GM23338 (cell line): Measurements from ENCODE around the gene ADIPOR1. TPM values are rescaled to one million over a fixed set of nuclear protein-coding genes. Genes with fewer than 3 reads are reported as not detected.

Experiments used
- ATAC-seq: fragments of 200-7000 bp; cut with Tn5 transposase; 3 replicates; pipeline ENCODE4 v1.9.1; 2020
- DNase-seq: peaks from one replicate; pipeline ENCODE4 v3.0.0-alpha.2; 2015; ENCODE audit warnings: low spot score
- H2AFZ ChIP-seq: fragments of 200-600 bp; sonication (generic); 2 replicates; pipeline ENCODE4 v1.8.0; 2016; ENCODE audit warnings: antibody characterized with exemption, mild to moderate bottlenecking, moderate library complexity
- H3F3A ChIP-seq: fragments of 200-600 bp; sonication (generic); replicated peaks from 2 replicates; pipeline ENCODE4 v1.8.0; 2017; ENCODE audit warnings: antibody characterized with exemption, mixed run types, low read depth
- H3K27ac ChIP-seq: fragments of 200-600 bp; sonication (generic); 2 replicates; pipeline ENCODE4 v1.6.1; 2016; ENCODE audit warnings: low read depth
- H3K27me3 ChIP-seq: fragments of 200-600 bp; sonication (generic); 2 replicates; pipeline ENCODE4 v1.8.0; 2016; ENCODE audit warnings: mild to moderate bottlenecking, mixed run types, moderate library complexity; ENCODE audit not compliant: insufficient read depth
- H3K36me3 ChIP-seq: fragments of 200-600 bp; sonication (generic); 2 replicates; pipeline ENCODE4 v1.8.0; 2016; ENCODE audit warnings: mild to moderate bottlenecking; ENCODE audit not compliant: insufficient read depth
- H3K4me1 ChIP-seq: fragments of 200-600 bp; sonication (generic); 2 replicates; pipeline ENCODE4 v1.8.0; 2016; ENCODE audit warnings: mild to moderate bottlenecking, moderate library complexity; ENCODE audit not compliant: insufficient read depth
- H3K4me2 ChIP-seq: fragments of 200-600 bp; sonication (generic); 2 replicates; pipeline ENCODE4 v1.7.1; 2017; ENCODE audit warnings: mixed run types
- H3K4me3 ChIP-seq: fragments of 200-600 bp; sonication (generic); 2 replicates; pipeline ENCODE4 v1.6.1; 2016; ENCODE audit warnings: mixed run types
- H3K79me2 ChIP-seq: fragments of 200-600 bp; sonication (generic); replicated peaks from 2 replicates; pipeline ENCODE4 v1.8.0; 2017; ENCODE audit warnings: mild to moderate bottlenecking; ENCODE audit not compliant: insufficient read depth
- H3K9me2 ChIP-seq: fragments of 200-600 bp; sonication (generic); 2 replicates; pipeline ENCODE4 v1.8.0; 2017; ENCODE audit not compliant: insufficient read depth
- H4K20me1 ChIP-seq: fragments of 200-600 bp; sonication (generic); replicated peaks from 2 replicates; pipeline ENCODE4 v1.8.0; 2017; ENCODE audit warnings: mild to moderate bottlenecking; ENCODE audit not compliant: insufficient read depth
- H3K27ac Mint-ChIP-seq: 2 replicates; pipeline ENCODE4 v1.8.0; 2020; ENCODE audit warnings: inconsistent platforms, mild to moderate bottlenecking, moderate library complexity, mixed read lengths
- H3K27me3 Mint-ChIP-seq: 3 replicates; pipeline ENCODE4 v1.8.0; 2022; ENCODE audit warnings: low read depth, mild to moderate bottlenecking, moderate library complexity, mixed read lengths, inconsistent platforms; ENCODE audit not compliant: insufficient read depth, poor library complexity
- H3K36me3 Mint-ChIP-seq: 3 replicates; pipeline ENCODE4 v1.8.0; 2021; ENCODE audit warnings: low read depth, mild to moderate bottlenecking, inconsistent platforms, moderate library complexity, mixed read lengths
- H3K4me1 Mint-ChIP-seq: 3 replicates; pipeline ENCODE4 v1.8.0; 2020; ENCODE audit warnings: mild to moderate bottlenecking, inconsistent platforms, mixed read lengths
- H3K4me3 Mint-ChIP-seq: 3 replicates; pipeline ENCODE4 v1.8.0; 2021; ENCODE audit warnings: moderate library complexity, mild to moderate bottlenecking, inconsistent platforms, mixed read lengths
- H3K9me3 Mint-ChIP-seq: 3 replicates; pipeline ENCODE4 v1.8.0; 2020; ENCODE audit warnings: moderate library complexity, mild to moderate bottlenecking, inconsistent platforms, mixed read lengths
- CREB1 ChIP-seq: fragments of 250-450 bp; sonication (Bioruptor Pico); IDR thresholded peaks from 2 replicates; pipeline ENCODE4 v1.5.0; 2020; ENCODE audit warnings: low read depth, mild to moderate bottlenecking, moderate library complexity
- EZH2 ChIP-seq: fragments of 200-600 bp; sonication (generic); IDR thresholded peaks from one replicate; pipeline ENCODE4 v1.8.0; 2017; ENCODE audit warnings: antibody characterized with exemption, mild to moderate bottlenecking, low read depth; ENCODE audit not compliant: unreplicated experiment
- EZH2phosphoT487 ChIP-seq: fragments of 200-600 bp; sonication (generic); IDR thresholded peaks from one replicate; pipeline ENCODE4 v1.8.1; 2018; ENCODE audit warnings: antibody characterized with exemption; ENCODE audit not compliant: unreplicated experiment
- NANOG ChIP-seq: IDR thresholded peaks from 2 replicates; pipeline ENCODE4 v1.6.1; 2016; ENCODE audit warnings: antibody characterized with exemption, borderline replicate concordance
- POLR2AphosphoS5 ChIP-seq: IDR thresholded peaks from 2 replicates; pipeline ENCODE4 v1.6.1; 2016; ENCODE audit warnings: antibody characterized with exemption, low read depth
- STAT1 ChIP-seq: IDR thresholded peaks from one replicate; pipeline ENCODE4 v1.6.1; 2016; ENCODE audit warnings: antibody characterized with exemption; ENCODE audit not compliant: unreplicated experiment
- ZNF114 ChIP-seq: fragments of 250-450 bp; sonication (Bioruptor Pico); IDR thresholded peaks from 2 replicates; pipeline ENCODE4 v1.5.0; 2020; ENCODE audit warnings: mild to moderate bottlenecking, moderate library complexity
- ZNF331 ChIP-seq: fragments of 250-450 bp; sonication (Bioruptor Pico); IDR thresholded peaks from 2 replicates; pipeline ENCODE4 v1.5.0; 2020; ENCODE audit warnings: low read depth, mild to moderate bottlenecking, moderate library complexity
- polyA plus RNA-seq: library from polyadenylated mRNA; unstranded; fragments of >200 nt; fragmentation: Nextera tagmentation; extraction: Ambion mirVana; gene quantifications from 2 replicates; pipeline ENCODE4 v1.2.1, GENCODE V29; 2016
- total RNA-seq: library from RNA; depleted of rRNA; stranded (reverse); fragments of >200 nt; shearing (Covaris generic); gene quantifications from 2 replicates; pipeline ENCODE4 v1.2.3, GENCODE V29; 2014
- TF ChIP-seq, protein P1 (sequence below): IDR thresholded peaks from 2 replicates; pipeline ENCODE4 v1.6.1; 2016; ENCODE audit warnings: antibody characterized with exemption
- TF ChIP-seq, protein P2 (sequence below), 2 experiments: fragments of 200-600 bp in 1 of 2; sonication (generic) in 1 of 2; conservative IDR thresholded peaks; 2 replicates each; pipeline versions ENCODE4 v1.5.1 to v1.6.1; 2016 to 2017; ENCODE audit warnings: antibody characterized with exemption in 2 of 2, low read depth in 2 of 2, mild to moderate bottlenecking in 2 of 2, moderate library complexity in 1 of 2
- TF ChIP-seq, protein P3 (sequence below): IDR thresholded peaks from one replicate; pipeline ENCODE4 v1.6.1; 2018; ENCODE audit warnings: antibody characterized with exemption; ENCODE audit not compliant: unreplicated experiment

The ADIPOR1 gene
- total and polyA plus RNA-seq, 2 experiments from 2014 or later, result 47.2 to 59.1 TPM

DNA sequence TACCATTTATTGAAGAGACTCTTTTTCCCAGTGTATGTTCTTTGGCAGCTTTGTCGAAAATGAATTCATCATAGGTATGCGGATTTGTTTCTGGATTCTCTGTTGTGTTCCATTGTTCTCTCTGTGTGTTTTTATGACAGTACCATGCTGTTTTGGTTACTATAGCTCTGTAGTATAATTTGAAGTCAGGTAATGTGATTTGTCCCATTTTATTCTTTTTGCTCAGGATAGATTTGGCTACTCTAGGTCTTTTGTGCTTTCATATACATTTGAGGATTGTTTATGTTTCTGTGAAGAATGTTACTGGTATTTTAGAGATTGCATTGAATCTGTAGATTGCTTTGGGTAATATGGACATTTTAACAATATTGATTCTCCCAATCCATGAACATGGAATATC, 25.6 kb downstream of the ADIPOR1 start (continued):
- TF ChIP-seq EZH2 (no peak), STAT1 (no peak), CREB1 (CRISPR knock-in tag) (no peak), POLR2AphosphoS5 (no peak)
- TF ChIP-seq, protein P1, sequence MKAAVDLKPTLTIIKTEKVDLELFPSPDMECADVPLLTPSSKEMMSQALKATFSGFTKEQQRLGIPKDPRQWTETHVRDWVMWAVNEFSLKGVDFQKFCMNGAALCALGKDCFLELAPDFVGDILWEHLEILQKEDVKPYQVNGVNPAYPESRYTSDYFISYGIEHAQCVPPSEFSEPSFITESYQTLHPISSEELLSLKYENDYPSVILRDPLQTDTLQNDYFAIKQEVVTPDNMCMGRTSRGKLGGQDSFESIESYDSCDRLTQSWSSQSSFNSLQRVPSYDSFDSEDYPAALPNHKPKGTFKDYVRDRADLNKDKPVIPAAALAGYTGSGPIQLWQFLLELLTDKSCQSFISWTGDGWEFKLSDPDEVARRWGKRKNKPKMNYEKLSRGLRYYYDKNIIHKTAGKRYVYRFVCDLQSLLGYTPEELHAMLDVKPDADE, result no peak
- TF ChIP-seq, protein P2, sequence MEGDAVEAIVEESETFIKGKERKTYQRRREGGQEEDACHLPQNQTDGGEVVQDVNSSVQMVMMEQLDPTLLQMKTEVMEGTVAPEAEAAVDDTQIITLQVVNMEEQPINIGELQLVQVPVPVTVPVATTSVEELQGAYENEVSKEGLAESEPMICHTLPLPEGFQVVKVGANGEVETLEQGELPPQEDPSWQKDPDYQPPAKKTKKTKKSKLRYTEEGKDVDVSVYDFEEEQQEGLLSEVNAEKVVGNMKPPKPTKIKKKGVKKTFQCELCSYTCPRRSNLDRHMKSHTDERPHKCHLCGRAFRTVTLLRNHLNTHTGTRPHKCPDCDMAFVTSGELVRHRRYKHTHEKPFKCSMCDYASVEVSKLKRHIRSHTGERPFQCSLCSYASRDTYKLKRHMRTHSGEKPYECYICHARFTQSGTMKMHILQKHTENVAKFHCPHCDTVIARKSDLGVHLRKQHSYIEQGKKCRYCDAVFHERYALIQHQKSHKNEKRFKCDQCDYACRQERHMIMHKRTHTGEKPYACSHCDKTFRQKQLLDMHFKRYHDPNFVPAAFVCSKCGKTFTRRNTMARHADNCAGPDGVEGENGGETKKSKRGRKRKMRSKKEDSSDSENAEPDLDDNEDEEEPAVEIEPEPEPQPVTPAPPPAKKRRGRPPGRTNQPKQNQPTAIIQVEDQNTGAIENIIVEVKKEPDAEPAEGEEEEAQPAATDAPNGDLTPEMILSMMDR (conservative IDR thresholded peaks at IDR 0.05; ENCODE audit: low read depth in 2 of 2), result no peak

DNA sequence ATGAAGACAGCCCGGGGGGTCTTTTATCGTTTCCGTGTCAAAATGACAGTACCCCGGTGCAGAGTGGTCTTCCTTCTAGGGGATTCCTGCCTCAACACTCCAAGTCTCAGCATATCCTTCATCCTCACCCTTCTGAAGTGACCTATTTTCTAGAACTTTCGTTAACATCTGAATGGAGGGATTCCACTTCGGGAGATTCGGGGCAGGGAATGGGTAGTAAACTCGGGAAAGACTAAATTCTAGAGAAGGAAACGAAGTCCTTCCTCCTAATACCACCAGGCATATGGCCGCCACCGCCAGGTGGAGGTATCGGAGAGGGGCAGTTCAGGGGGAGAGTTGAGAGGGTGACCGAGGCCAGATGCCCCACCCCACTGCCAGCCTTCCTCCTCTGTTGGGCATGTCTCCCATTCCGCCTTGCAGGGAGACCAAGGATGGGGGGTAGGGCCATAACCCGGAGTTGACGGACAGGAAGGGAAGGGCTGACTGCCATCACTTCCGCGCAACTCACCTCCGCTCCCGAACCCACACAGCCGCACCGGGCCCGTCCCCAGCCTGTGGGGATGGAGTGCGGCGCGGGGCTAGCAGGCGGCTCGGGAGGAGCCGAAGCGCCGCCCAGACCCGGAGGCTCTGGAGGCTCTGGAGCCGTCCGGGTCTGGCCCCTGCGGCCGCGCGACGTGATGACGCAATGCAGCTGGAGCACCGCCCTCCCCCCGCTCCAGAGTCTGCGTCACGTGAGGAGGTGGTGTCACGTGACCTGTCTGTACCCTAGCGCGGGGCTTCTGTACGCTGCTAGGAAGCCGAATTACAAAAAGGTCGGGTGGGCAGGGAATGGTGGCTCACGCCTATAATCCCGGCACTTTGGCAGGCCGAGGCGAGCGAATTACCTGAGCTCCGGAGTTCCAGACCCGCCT, 31.3 kb downstream of the ADIPOR1 start, which contains the start of gene KLHL12:
TSS of gene KLHL12 (minus strand) at position 654 of the 911 bp plus-strand sequence. CDS start 2,072 bp downstream, outside the sequence.
- Histone ChIP-seq H3K36me3 (peaks cover 6% of the 10 kb centered on the region; the same call in 1 of the 2 replicates), H3K9me2 (no peaks in the 10 kb centered on the region), H3K4me1 (0 out of 2 replicates have a peak, but pooled peaks cover 3% of the 10 kb centered on the region), H3K4me3 (peak within 1 kb of the TSS; percentile 71), H3K79me2 (peaks cover 17% of the 10 kb centered on the region), H3K27ac (peak within 1 kb of the TSS; percentile 98), H3K27me3 (no peaks in the 10 kb centered on the region), H3F3A (peaks cover 7% of the 10 kb centered on the region; the same call in 1 of the 2 replicates), H4K20me1 (0 out of 2 replicates have a peak, but pooled peaks cover 3% of the 10 kb centered on the region), H3K4me2 (peak within 1 kb of the TSS; percentile 82), H2AFZ (peak within 1 kb of the TSS; percentile 64)
- H3K4me3 Mint-ChIP-seq, result peak within 1 kb of the TSS; percentile 88
- H3K4me1 Mint-ChIP-seq, result peaks cover 3% of the 10 kb centered on the region; the same call in 2 of the 3 replicates
- H3K36me3 Mint-ChIP-seq, result peaks cover 4% of the 10 kb centered on the region; the same call in 2 of the 3 replicates
- DNase-seq (peak; percentile 99), ATAC-seq (peak; percentile 98)
- H3K27me3 Mint-ChIP-seq, result peaks cover 5% of the 10 kb centered on the region
- no peaks in the 10 kb centered on the region for H3K9me3 Mint-ChIP-seq
- H3K27ac Mint-ChIP-seq, result peak within 1 kb of the TSS; percentile 91
- TF ChIP-seq, protein P3, sequence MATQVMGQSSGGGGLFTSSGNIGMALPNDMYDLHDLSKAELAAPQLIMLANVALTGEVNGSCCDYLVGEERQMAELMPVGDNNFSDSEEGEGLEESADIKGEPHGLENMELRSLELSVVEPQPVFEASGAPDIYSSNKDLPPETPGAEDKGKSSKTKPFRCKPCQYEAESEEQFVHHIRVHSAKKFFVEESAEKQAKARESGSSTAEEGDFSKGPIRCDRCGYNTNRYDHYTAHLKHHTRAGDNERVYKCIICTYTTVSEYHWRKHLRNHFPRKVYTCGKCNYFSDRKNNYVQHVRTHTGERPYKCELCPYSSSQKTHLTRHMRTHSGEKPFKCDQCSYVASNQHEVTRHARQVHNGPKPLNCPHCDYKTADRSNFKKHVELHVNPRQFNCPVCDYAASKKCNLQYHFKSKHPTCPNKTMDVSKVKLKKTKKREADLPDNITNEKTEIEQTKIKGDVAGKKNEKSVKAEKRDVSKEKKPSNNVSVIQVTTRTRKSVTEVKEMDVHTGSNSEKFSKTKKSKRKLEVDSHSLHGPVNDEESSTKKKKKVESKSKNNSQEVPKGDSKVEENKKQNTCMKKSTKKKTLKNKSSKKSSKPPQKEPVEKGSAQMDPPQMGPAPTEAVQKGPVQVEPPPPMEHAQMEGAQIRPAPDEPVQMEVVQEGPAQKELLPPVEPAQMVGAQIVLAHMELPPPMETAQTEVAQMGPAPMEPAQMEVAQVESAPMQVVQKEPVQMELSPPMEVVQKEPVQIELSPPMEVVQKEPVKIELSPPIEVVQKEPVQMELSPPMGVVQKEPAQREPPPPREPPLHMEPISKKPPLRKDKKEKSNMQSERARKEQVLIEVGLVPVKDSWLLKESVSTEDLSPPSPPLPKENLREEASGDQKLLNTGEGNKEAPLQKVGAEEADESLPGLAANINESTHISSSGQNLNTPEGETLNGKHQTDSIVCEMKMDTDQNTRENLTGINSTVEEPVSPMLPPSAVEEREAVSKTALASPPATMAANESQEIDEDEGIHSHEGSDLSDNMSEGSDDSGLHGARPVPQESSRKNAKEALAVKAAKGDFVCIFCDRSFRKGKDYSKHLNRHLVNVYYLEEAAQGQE, result no peak
- peak; percentile 98 for TF ChIP-seq CREB1 (CRISPR knock-in tag)
- TF ChIP-seq, protein P1, result peak; percentile 78
- no peak; the same call in 1 of the 2 replicates for TF ChIP-seq ZNF114 (CRISPR knock-in tag)
- TF ChIP-seq, protein P2 (conservative IDR thresholded peaks at IDR 0.05; ENCODE audit: low read depth in 2 of 2), result peak; percentile 75 to 87
- no peak for TF ChIP-seq EZH2
- TF ChIP-seq POLR2AphosphoS5, result peak; percentile 98
- TF ChIP-seq ZNF331 (CRISPR knock-in tag), result peak; percentile 30; the same call in 1 of the 2 replicates
- no peak for TF ChIP-seq EZH2phosphoT487
- no peak for TF ChIP-seq STAT1
- no peak for TF ChIP-seq NANOG
